Ammon's horn (tissue), 1 donor: ENCODE results near the gene CASP5.
A peak's percentile ranks its signal among the peaks of the same experiment; 100 is the strongest.
"Not testable (repeated sequence)": the region's sequence is repeated elsewhere in the genome, so short reads cannot be mapped to it uniquely, and the experiment has no call there.

ENCODE experiments used
- DNase-seq: peaks from one replicate; pipeline ENCODE4 v3.0.0-alpha.2; 2016; ENCODE audit warnings: low spot score

CASP5 gene

DNA sequence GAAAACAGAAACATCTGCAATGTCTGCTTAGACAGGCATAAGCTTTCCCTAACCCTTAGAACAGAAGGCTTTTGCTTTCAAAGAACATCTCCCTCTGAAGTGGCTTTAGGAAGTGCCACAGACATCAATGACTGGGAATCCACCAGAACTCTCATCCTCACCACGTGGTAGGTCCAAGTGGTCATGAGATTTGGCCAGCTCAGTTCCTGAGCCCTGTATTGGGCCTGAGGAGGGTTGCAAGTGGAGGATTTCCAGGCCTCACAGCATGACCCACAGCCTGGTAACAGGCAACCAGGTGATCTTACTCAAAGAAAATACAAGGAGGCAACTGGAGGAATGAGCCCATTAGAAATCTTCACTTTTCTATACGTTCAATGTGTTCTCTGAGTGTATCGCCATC is 10.4 kb upstream of the CASP5 start:
- peak; percentile 25 for DNase-seq

GRCh38 chr11:105032495-105032894 is 9.5 kb upstream of the CASP5 start:
- DNase-seq: peak; percentile 35

GRCh38 chr11:105027678-105028077 is 4.7 kb upstream of the CASP5 start:
- no peak for DNase-seq

DNA sequence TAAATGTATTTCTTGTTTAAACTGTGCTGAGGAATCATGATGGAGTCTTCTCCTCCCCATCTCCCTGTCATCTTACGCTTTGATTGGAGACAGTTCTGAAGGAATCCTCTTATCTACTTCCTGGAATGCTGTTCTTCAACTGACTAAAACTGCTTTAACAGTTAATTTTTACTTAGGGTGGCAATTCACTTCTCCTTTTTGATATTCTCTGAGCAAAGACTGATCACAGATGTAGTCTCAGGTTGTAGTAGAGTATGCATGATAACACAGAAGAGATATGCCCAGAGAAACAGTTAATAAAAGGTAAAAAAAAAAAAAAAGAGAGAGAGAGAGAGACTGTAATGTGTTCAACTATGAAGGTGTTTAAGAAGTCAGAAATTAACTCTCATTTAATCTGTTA is 1.4 kb upstream of the CASP5 start:
- DNase-seq: no peak

- DNase-seq: no peak
Measured at GRCh38 chr11:105022527-105022926, 441 bp downstream of the CASP5 start.

GRCh38 chr11:105007463-105007862 is 15.5 kb downstream of the CASP5 start:
- no peak for DNase-seq

DNA sequence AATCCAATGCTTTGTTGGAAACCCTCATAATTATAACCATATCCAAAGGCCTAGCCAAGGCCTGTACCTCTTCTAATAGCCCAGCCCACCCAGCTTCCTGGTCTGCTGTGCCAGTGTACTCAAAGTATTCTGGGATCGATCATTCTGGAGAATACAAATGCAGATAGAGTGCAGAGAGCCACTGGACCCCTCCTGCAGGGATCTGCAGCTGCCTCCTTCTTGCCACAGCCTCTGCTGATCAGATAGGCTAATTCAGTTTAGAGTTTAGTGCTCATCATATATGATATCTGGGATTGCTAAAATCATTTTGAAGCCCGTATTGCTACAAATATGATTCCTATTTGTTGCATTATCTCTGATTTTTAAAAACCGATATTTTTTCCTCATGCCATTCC is 17.5 kb downstream of the CASP5 start:
- DNase-seq: no peak

DNA sequence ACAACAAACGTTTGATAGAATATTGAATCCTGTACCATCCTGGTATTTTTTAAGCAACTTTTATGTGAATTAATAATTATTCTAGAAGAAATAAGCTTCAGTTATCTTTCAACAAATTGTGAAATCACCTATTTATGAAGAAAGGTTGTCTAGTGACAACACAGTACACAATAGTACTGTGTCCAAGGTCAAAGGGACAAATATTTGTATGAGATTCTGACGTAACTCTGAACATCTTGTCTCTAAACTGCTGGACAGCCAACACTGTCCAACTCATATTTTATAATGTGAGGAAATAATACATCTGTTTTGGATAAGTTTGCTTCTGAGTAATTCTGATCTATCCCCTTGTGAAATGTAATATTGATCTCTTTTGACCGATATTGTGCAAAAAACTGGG is 18.9 kb downstream of the CASP5 start:
- DNase-seq: no peak

- DNase-seq: no peak
Measured at GRCh38 chr11:105003151-105003550, 19.8 kb downstream of the CASP5 start.

- peak; percentile 6 for DNase-seq
Measured at GRCh38 chr11:105000797-105001196, 22.2 kb downstream of the CASP5 start.

- no peak for DNase-seq
Measured at GRCh38 chr11:105000167-105000566, 22.8 kb downstream of the CASP5 start.

- no peak for DNase-seq
Measured at GRCh38 chr11:104999721-105000120, 23.2 kb downstream of the CASP5 start.

DNA sequence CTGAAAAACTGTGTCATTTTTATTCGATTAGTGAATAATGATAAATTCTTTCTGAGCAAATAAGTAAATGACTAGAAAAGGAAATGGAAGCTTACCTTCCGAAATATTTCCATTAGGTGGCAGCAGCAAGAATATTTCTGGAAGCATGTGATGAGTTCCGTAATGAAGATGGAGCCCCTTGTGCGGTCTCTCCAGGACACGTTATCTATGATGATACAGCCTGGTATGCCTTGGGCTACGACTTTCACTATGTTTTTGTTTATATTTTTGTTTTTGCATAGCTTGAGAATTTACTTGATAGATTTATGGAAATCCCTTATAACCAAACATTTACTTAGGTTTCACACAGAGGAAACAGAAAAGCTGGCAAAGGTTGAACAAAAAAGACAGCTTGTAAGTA is 25.7 kb downstream of the CASP5 start:
- DNase-seq: no peak

- no peak for DNase-seq
Measured at GRCh38 chr11:104995001-104995408, 28.0 kb downstream of the CASP5 start.

DNA sequence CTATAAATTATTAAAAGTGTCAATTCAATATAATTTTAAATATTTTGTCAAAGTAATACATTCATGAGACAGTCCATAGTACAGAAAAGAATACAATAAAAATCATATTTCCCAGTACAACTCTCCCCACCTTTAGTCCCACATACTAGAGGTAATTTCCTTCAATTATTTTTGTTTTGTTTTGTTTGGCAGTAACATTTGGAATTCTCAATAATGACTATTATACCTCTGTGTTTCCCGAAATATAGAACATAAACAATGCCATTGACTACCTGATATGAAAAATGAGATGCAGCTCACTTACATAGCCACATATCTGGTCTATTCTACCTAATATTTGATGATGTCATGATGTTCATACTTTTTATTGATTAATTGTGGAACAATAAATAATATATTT is 30.2 kb downstream of the CASP5 start:
- DNase-seq: no peak

GRCh38 chr11:104991994-104992393 is 31.0 kb downstream of the CASP5 start:
- no peak for DNase-seq

- no peak for DNase-seq
Measured at GRCh38 chr11:104984808-104985207, 38.2 kb downstream of the CASP5 start.

- no peak for DNase-seq
Measured at GRCh38 chr11:104979839-104980238, 43.1 kb downstream of the CASP5 start.

DNA sequence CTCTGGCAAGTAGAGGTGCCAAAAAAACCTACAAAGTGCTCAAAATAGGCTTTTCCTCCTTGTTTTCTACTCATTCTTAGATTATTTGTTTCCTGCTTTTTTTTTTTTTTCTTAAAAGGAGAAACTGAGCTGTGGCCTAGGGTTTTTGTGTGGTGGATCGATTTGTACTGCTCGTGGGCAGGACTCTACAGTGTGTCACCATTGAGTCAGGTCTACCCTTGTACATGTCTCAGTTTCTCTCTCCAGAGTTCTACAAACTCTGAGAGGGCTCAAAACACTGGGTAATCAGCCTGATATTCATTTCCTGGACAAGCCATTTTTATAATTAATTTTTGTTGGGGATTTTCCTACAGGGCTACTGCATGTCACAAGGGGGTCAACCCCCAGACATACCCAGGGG is 49.4 kb downstream of the CASP5 start:
- DNase-seq: no peak

DNA sequence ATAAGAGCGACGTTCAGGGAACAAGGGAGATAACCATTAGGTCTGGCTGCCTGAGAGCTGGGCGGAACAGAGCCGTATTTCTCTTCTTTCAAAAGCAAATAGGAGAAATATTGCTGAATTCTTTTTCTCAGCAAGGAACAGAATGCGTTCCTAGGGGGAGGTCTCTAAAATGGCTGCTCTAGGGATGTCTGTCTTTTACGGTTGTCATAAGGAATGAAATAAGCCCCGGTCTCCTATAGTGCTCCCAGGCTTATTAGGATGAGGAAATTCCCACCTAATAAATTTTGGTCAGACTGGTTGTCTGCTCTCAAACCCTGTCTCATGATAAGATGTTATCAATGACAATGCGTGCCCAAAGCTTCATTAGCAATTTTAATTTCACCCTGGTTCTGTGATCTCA is 50.0 kb downstream of the CASP5 start:
- not testable (repeated sequence) for DNase-seq

DNA sequence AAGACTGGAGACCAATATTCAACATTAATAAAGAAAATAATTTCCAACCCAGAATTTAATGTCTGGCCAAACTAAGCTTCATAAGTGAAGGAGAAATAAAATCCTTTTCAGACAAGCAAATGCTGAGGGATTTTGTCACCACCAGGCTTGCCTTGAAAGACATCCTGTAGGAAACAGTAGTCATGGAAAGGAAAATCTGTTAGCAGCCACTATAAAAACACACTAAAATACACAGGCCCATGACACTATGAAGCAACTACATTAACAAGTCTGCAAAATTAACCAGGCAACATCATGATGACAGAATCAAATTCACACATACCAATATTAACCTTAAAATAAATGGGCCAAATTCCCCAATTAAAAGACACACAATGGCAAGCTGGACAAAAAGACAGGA is 52.2 kb downstream of the CASP5 start:
- no peak for DNase-seq

DNA sequence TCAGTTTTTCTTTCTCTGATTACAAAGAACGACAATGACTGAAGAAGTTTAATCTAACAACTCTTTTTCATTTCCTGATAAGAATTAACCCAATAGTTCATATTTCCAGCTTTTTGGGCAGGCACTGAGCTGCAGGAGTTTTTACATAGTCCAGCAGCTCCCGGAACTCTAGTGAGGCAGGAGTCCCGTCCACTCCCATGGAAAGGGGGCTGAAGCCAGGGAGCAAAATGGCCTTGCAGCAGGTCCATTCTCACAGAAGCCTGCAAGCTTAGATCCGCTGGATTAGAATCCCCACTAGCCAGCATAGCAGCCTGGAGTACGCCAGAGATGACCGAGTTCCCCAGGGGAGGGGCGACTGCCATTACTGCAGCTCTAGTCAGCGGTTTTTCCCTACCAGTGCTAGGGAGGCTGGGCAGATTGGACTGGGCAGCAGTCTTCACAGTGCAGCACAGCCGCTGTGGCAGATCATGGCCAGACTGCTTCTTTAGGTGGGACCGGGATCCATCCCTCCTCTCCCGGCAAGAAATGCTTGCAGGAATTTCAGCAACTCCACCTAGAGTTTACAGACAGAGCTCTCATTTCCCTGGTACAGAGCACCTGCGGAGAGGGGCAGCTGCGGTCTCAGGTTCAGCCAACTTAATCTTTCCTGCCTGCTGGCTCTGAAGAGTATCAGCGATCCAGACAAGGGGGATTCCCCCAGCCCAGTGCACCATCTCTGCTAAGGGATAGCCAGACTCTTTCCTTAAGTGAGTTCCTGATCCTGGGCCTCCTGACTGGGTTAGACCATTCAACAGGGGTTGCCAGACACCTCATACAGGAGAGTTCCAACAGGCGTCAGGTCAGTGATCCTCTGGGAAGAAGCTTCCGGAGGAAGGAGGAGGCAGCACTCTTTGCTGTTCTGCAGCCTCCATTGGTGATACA is 53.9 kb downstream of the CASP5 start:
- no peak for DNase-seq

GRCh38 chr11:104968355-104968855 is 54.6 kb downstream of the CASP5 start, which contains the start of gene CASP4:
CASP4 (minus strand) TSS chr11:104968574; CDS start chr11:104968525, 49 bp downstream.
- peak; percentile 17 for DNase-seq
